Measurements from ENCODE around the gene FGR.

GRCh38 chr1:27592931-27593677, 41.9 kb downstream of the FGR start:
- no peak for TF ChIP-seq CTCF (IDR thresholded peaks at IDR 0.05)
- TF ChIP-seq POLR2A (IDR thresholded peaks at IDR 0.05): no peak
- no peak for TF ChIP-seq POLR2AphosphoS5 (IDR thresholded peaks at IDR 0.05)
- no peak for TF ChIP-seq EP300 (IDR thresholded peaks at IDR 0.05)
